Retinal pigment epithelial cell (primary cell): ENCODE results near the gene PLOD3.

Source experiments
- DNase-seq: peaks from one replicate; pipeline ENCODE4 v3.0.0-alpha.2; 2010; ENCODE audit warnings: low read depth
- H3K4me3 ChIP-seq: 2 replicates; pipeline ENCODE4 v1.5.1; 2011; ENCODE audit warnings: mild to moderate bottlenecking, low read length, control low read depth, moderate library complexity
- TF ChIP-seq, protein P1 (sequence below): conservative IDR thresholded peaks from 2 replicates; pipeline ENCODE4 v1.5.1; 2011; ENCODE audit warnings: low read depth, low read length, control low read depth, inconsistent platforms

PLOD3 gene

DNA sequence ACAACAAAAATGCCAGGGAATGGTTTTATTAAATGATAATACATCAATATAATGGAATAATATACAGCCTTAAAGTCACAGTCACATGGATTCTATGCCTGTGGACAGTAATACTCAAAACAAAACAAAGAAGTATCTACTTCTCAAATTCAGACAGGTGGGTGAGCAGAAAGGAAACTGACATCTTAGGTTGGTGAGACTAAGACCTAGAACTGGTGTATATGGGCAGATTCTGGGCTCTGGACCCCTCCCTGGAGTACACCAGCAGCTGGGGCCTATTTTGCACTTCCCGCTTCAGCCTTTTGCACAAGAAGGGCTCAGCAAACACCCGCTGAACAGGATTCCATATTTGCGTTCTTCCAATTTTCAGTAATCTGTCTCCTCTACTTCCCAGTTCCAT, 32.9 kb upstream of the PLOD3 start:
- no peak overlapping the region for H3K4me3 ChIP-seq
- no peak for DNase-seq
- TF ChIP-seq, protein P1, sequence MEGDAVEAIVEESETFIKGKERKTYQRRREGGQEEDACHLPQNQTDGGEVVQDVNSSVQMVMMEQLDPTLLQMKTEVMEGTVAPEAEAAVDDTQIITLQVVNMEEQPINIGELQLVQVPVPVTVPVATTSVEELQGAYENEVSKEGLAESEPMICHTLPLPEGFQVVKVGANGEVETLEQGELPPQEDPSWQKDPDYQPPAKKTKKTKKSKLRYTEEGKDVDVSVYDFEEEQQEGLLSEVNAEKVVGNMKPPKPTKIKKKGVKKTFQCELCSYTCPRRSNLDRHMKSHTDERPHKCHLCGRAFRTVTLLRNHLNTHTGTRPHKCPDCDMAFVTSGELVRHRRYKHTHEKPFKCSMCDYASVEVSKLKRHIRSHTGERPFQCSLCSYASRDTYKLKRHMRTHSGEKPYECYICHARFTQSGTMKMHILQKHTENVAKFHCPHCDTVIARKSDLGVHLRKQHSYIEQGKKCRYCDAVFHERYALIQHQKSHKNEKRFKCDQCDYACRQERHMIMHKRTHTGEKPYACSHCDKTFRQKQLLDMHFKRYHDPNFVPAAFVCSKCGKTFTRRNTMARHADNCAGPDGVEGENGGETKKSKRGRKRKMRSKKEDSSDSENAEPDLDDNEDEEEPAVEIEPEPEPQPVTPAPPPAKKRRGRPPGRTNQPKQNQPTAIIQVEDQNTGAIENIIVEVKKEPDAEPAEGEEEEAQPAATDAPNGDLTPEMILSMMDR: no peak

DNA sequence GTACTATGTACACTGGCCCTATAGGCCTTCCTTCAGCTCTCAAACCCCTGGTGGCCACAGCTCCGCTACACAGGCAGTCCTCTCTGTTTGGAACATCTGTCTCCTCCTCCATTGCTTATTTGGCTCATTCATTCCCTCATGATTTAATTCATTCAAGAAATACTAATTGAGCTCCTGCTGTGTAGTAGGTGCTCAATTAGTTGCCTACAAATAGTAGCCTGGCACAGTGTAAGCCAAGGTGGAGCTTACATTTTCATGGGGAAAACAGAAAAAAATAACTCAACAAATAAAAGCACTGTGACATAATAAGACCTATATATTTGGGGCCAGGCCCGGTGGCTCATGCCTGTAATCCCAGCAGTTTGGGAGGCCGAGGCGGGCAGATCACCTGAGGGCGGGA, 30.9 kb upstream of the PLOD3 start:
- no peak for DNase-seq

DNA sequence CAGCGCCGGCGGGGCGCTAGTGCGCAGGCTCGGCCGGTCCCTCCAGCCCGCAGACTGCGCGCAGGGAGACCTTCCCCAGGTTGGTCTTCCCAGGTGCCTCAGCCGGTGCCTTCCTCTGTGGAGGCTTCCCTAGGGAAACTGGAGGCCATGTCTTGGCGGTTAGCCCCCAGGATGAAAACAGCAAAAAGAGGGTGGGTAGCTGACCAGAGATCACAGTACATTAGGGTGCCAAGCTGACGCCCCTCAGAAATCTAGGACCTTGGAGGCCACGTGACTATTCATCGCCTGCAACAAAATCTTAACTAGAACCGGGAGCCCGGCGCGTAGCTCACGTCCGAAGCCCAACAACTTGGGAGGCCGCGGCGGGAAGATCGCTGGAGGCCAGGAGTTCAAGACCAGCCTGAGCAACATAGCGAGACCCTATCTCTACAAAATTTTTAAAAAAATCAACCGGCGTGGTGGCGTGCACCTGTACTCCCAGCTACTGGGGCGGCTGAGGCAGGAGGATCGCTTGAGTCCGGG, 27.8 kb upstream of the PLOD3 start:
- TF ChIP-seq, protein P1: no peak
- peak overlapping the region; percentile 94 for H3K4me3 ChIP-seq
- no peak for DNase-seq

More for the DNA sequence above, 30.9 kb upstream of the PLOD3 start:
- no peak overlapping the region for H3K4me3 ChIP-seq
- TF ChIP-seq, protein P1: no peak

DNA sequence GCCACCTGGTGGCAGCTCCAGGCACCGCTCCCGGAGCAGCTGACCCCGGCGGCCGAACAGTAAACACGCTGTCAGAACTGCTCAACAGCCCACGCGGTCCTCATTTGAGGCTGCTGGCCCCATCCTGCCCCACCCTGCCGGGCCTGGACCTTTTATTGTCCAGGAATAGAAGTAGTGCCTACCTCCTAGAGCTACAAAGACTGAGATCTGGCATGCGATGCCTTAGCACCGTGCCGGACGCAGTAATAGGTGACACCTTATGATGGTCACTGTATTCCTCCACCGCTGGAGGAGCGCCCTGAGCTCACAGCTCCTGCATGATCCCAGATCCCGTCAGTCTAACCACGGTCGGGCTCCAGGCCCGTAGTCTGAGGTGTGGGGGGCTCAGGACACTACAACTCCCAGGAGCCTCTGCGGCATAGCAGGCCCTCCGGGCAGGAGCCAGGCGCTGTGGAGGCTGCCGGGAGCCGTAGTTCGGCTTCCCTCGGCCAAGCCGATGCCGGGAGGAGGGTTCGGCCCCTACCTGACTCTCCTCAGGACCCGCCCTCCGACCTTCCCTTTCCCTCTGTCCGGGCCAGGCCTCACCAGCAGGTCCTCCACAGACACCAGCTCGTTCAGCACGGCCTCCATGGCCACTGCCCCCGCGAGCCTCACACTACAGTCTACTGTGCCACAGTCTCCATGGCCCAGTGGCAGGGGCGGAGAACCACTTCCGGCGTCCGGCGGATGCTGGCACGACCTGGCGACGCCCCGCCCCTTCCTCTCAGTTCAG, 27.2 kb upstream of the PLOD3 start, which contains the start of gene FIS1:
FIS1 (minus strand) TSS at position 707 of the 772 bp plus-strand sequence; CDS start at position 630, 77 bp downstream.
- peak within 1 kb of the TSS; percentile 94 for H3K4me3 ChIP-seq
- TF ChIP-seq, protein P1: peak; percentile 73
- peak; percentile 65 for DNase-seq

DNA sequence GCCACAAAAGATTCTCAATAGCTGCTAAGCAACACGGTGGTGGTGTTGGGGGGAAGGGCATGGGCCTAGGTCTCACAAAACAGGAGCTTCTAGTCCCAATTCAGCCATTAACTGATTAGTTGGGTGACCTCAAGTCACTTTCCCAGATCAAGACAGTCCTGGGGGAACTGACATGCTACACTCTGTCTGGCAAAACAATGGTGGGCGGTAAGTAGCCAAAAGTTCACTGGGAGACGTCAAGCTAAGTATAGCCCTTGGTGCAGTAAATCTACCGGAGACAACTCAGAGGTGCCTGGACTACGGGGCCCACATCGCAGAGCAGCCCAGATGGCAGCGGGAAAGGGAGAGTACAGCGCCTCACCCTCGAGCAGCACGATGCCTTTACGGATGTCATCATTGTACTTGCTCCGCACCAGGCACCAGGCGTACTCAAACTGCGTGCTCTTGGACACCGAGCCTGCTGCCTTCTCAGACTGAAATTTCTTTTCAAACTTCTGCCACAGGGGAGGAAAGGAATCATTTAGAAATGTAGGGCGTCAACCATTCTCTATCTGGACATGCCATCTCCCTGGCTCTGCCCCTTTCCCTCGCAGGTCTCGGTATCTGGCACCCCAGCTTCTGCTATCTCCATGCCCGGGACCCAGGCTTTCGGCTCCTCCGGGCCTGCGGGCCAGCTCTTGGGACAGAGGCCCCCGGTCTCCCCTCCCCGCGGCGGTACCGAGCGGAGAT, 26.4 kb upstream of the PLOD3 start:
- TF ChIP-seq, protein P1: no peak
- DNase-seq: no peak
- H3K4me3 ChIP-seq: peak overlapping the region; percentile 94

DNA sequence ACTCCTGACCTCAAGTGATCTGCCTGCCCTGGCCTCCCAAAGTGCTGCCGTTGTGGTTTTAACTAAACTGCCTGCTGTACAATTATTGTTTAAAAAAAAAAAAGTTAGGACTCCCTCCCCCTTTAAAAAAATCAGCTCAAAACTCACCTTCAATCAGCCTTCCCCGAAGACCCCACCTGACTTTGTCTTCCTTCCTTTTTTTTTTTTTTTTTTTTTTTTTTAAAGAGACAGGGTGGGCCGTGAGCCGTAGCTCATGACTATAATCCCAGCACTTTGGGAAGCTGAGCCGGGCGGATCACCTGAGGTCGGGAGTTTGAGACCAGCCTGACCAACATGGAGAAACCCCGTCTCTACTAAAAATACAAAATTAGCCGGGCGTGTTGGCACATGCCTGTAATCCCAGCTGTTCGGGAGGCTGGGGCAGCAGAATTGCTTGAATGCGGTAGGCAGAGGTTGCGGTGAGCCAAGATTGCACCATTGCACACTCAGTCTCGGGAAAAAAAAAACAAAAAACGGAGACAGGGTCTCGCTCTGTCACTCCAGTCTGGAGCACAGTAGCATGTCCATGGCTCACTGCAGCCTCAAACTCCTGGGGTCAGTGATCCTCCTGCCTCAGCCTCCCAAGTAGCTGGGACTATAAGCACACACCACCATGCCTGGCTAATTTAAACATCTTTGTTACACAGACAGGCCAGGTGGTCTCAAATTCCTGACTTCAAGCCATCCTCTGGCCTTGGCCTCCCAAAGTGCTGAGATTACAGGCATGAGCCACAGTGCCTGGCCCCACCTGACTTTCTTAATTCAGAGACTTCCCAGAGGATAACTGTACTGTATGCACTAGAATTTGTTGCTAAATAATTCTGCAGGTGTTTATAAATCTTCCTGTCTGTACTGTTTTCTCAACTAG, 24.3 kb upstream of the PLOD3 start:
- DNase-seq: no peak
- TF ChIP-seq, protein P1: no peak
- H3K4me3 ChIP-seq: no peak overlapping the region
